ENCODE measurements around the gene MARCHF3. TPM values are rescaled to one million over a fixed set of nuclear protein-coding genes. Genes with fewer than 3 reads are reported as not detected.

MARCHF3 gene
- total RNA-seq, 2 experiments from 2014 or later = 11.8 TPM

DNA sequence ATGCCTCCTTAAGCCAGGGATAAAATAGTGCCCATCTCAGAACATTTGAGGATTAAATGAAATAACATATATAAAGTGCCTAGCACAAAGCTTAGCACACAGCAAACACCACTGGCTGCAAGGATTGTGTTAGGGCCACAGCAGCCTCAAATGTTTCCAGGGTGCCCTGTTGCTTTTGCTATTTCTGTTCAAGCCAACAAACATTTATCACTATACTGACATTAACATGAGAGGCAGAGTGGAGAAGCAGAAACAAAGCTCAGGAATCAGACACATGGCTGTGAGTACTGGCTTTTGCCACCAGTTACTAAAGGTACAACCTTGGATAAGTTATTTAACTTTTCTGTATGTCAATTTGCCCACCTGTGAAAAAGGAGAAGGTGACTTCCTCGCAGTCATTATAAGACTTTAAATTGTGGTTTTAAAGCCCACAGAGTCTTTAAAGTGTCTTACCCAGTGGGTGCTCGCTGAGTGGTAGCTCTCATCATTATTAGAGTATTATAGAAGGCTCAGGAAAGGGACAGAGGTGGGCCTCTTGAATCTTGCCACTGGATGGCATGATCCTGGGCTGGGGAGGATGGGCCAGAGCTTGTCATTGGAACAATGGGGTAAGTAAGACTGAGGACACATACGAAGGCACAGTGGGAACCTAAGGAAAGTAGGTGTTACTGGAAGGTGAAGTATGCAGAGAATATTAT lies 98.2 kb downstream of the MARCHF3 start:
- no peak for DNase-seq
- H3K27me3 Mint-ChIP-seq (ENCODE audit: low read depth) = no peaks in the 10 kb centered on the region
- H3K27ac Mint-ChIP-seq = no peak overlapping the region
- CTCF ChIA-PET = no interaction called here
- no peaks in the 10 kb centered on the region for H3K4me1 Mint-ChIP-seq (ENCODE audit: low read depth)
- no peak overlapping the region for H3K4me3 Mint-ChIP-seq
- intact Hi-C loops (cut with micrococcal nuclease) = no loop called here
- no peaks in the 10 kb centered on the region for H3K9me3 Mint-ChIP-seq
- H3K36me3 Mint-ChIP-seq (ENCODE audit: low read depth) = no peaks in the 10 kb centered on the region

DNA sequence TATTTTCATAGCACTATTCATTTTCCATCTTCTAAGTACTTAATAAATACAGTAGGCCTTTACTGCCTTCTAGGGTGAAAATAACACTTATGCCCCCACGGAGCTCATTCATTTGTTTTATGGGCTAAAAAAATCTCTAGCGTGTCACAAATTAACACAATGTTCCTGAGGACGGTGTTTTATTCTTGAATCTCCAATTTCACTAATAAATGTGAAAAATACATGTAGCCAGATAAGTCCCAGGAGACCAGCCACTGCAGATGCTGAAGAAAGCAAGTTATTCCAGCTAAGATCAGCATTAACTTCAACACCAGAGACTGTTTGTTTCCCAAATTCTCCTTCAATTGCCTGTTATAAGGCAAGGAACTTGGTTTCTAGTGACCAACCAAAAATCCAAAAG lies 102.3 kb downstream of the MARCHF3 start:
- intact Hi-C loops (cut with micrococcal nuclease) = no loop called here
- H3K36me3 Mint-ChIP-seq (ENCODE audit: low read depth) = no peaks in the 10 kb centered on the region
- CTCF ChIA-PET = no interaction called here
- H3K27me3 Mint-ChIP-seq (ENCODE audit: low read depth) = no peaks in the 10 kb centered on the region
- H3K27ac Mint-ChIP-seq = no peak overlapping the region
- DNase-seq = no peak
- H3K9me3 Mint-ChIP-seq = no peaks in the 10 kb centered on the region
- no peak overlapping the region for H3K4me3 Mint-ChIP-seq
- H3K4me1 Mint-ChIP-seq (ENCODE audit: low read depth) = no peaks in the 10 kb centered on the region

DNA sequence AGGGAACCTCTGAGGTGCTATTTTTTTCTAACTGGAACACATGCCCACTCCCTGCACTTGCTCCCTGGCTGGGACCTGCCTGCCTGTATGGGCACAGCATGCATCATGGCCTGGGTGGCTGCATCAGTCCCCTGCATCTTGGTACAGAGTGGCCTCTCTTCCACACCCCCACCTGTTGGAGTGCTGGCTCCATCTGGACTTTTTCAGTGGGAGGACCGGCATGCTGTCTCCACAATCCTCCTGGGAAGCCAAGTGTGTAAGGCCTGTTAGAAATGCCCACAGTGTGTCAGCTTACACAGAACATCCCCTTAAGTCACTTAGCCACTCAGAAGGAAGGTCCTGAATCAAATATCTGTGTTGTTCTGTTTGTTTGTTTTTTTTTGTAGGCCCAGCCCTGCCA lies 102.9 kb downstream of the MARCHF3 start:
- CTCF ChIA-PET = no interaction called here
- no peak for DNase-seq
- Mint-ChIP-seq H3K27ac (no peak overlapping the region), H3K36me3 (ENCODE audit: low read depth) (no peaks in the 10 kb centered on the region), H3K4me1 (ENCODE audit: low read depth) (no peaks in the 10 kb centered on the region), H3K4me3 (no peak overlapping the region), H3K27me3 (ENCODE audit: low read depth) (no peaks in the 10 kb centered on the region), H3K9me3 (no peaks in the 10 kb centered on the region)
- intact Hi-C loops (cut with micrococcal nuclease) = no loop called here

DNA sequence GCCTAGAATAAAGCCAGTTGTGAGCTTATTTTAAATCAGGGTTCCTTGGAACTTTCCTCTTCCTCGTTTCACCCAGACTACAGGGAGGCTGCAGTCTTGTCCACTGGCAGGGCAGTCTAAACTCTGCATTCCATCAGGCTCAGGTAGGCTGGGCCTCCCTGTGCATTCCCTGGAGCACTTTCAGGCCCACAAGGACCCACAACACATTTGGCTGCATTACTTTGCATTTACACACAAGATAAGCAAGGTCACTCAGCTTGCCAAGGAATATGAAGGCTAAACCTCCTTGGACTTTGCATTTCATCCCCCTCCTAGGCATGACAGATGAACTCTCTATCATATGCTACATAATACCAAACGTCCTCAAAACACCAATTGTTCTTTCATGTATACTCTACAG lies 104.2 kb downstream of the MARCHF3 start:
- Mint-ChIP-seq H3K9me3 (no peaks in the 10 kb centered on the region), H3K27ac (no peak overlapping the region), H3K36me3 (ENCODE audit: low read depth) (no peaks in the 10 kb centered on the region), H3K4me1 (ENCODE audit: low read depth) (no peaks in the 10 kb centered on the region), H3K4me3 (no peak overlapping the region), H3K27me3 (ENCODE audit: low read depth) (no peaks in the 10 kb centered on the region)
- CTCF ChIA-PET = no interaction called here
- DNase-seq = no peak
- intact Hi-C loops (cut with micrococcal nuclease) = no loop called here

DNA sequence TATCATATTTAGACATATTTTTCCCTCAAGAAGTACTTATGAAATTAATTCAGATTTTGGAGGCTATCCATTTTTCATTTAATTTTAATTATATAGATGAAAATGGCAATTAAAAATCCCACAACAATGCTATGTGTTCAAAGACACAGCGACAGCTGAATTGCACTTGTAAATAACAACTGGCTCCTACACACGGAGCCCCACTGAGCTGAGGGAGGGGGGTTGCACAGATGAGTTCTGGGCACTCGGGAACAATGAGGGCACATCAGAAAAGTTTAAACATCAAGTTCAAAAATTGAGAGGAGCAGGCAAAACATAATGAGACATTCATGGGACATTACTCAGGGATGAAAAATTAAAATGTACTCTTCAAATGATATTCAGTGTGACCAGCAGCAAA lies 104.9 kb downstream of the MARCHF3 start:
- Mint-ChIP-seq H3K4me1 (ENCODE audit: low read depth) (no peaks in the 10 kb centered on the region), H3K27ac (no peak overlapping the region), H3K4me3 (no peak overlapping the region), H3K9me3 (no peaks in the 10 kb centered on the region), H3K36me3 (ENCODE audit: low read depth) (no peaks in the 10 kb centered on the region), H3K27me3 (ENCODE audit: low read depth) (no peaks in the 10 kb centered on the region)
- CTCF ChIA-PET = no interaction called here
- DNase-seq = no peak
- intact Hi-C loops (cut with micrococcal nuclease) = no loop called here

DNA sequence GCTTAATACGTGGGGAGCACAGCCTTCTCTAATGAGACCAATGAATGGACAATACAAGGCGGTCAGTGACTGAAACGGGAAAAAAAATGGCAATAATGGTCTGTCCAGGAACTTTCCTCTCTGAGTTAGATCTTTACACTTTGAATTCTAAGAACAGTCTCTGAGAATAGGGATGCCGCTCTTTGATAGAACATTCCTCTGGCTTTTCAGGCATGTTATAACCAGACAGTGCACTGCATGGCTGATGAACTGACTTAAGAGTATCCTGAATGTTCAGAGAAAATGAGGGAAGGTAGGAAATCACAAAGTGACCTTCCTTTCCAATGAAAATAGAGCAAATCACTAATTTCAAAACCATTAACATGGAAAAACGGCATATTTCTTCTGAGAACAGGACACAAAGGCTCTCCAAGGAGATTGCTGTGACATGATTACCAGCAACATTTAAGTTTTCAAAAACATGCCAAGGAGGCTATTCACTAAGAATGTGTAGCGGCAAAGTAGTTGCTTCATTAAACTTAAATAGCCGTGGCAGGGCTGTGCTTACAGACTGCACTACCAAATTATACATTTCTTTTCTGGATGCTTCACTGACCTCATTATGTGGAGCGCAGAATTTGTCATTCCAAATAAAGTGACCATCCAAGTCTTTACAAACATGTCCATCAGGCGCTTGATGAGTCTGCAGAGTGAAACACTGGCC lies 105.9 kb downstream of the MARCHF3 start:
- Mint-ChIP-seq H3K36me3 (ENCODE audit: low read depth) (no peaks in the 10 kb centered on the region), H3K4me1 (ENCODE audit: low read depth) (no peaks in the 10 kb centered on the region), H3K27me3 (ENCODE audit: low read depth) (no peaks in the 10 kb centered on the region), H3K27ac (no peak overlapping the region), H3K9me3 (no peaks in the 10 kb centered on the region), H3K4me3 (no peak overlapping the region)
- no peak for DNase-seq
- CTCF ChIA-PET = no interaction called here
- intact Hi-C loops (cut with micrococcal nuclease) = no loop called here

DNA sequence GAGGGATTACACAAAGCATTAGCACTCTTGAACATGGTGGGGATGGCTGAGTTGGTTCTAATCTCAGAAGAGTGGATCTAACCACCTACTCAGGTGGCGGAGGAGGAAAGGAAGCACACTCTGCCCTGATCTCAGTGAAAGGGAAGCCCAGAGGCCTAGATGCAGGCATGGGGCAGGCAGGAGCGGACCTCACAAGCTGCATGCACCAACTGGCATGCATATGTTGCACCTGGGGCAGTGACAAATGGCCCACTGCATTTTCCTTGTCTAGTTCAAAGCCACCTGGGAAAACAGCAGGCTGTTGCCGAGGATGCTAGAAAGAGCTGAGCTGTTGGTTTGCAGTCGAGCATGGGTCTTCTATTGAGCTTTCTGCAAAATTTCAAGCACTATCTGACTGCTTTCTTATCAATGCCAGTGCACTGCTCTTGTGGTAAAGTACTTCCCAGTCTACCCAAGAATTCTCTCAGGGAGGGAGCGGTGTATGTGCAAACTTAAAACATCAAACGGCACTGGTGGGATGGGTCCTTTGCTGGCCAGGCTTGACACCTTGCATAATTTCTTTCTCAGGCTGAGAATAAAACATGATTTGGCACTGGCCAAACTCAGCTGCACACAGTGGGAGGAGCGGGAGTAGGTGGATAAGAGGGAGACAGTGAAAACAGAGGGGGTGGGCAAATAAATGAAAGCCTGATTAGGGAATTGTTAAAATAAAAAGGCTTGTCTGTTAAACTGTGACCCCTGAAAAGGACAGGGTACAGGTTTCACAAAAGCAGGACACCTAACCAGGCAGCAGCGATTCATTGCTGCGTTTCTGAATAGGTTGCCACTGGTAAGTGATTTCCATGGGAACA lies 108.9 kb downstream of the MARCHF3 start:
- no peaks in the 10 kb centered on the region for H3K36me3 Mint-ChIP-seq (ENCODE audit: low read depth)
- intact Hi-C loops (cut with micrococcal nuclease) = no loop called here
- no peak overlapping the region for H3K4me3 Mint-ChIP-seq
- H3K27ac Mint-ChIP-seq = no peak overlapping the region
- DNase-seq = no peak
- CTCF ChIA-PET = no interaction called here
- H3K4me1 Mint-ChIP-seq (ENCODE audit: low read depth) = no peaks in the 10 kb centered on the region
- no peaks in the 10 kb centered on the region for H3K9me3 Mint-ChIP-seq
- no peaks in the 10 kb centered on the region for H3K27me3 Mint-ChIP-seq (ENCODE audit: low read depth)

DNA sequence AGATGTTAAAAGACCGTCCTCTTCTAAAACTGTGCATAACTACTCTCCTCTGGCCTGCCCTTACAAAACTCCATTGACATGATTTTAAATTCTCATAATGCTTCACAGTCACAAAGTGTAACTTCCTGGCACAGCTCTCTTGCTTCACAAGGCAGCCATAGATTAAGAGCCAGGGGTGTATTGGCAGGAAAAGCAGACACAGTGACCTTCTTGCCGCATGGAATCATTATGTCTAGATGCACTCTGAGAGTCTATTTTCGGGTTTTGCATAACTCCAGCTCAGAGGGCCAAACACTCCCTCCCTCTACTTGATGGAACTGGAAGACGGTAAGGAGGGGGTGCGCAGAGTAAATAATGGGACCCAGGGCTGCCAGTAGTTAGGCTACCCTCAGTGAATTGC lies 110.1 kb downstream of the MARCHF3 start:
- intact Hi-C loops (cut with micrococcal nuclease) = no loop called here
- DNase-seq = no peak
- Mint-ChIP-seq H3K27me3 (ENCODE audit: low read depth) (no peaks in the 10 kb centered on the region), H3K27ac (no peak overlapping the region), H3K9me3 (no peaks in the 10 kb centered on the region), H3K36me3 (ENCODE audit: low read depth) (peaks cover 1% of the 10 kb centered on the region), H3K4me3 (no peak overlapping the region), H3K4me1 (ENCODE audit: low read depth) (no peaks in the 10 kb centered on the region)
- CTCF ChIA-PET = no interaction called here

DNA sequence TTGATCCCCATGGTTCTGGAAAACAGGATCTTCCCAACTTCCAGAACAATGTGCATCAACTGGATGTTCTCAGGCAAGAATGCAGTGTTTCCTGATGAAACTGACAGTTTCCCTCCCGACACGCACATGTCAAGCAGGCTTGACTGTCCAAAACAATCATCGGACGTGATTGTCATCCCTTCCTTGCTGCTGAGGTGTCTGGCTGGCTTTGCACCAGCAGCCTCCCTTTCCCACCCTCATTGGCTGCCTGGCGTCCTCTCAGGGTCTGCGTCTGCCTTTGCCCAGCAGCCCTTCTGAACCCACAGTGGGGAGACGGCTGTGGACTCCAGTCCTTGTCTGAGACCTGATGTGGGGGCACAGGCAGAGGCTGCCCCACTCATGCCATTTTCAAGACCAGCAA lies 110.8 kb downstream of the MARCHF3 start:
- intact Hi-C loops (cut with micrococcal nuclease) = no loop called here
- DNase-seq = no peak
- H3K4me3 Mint-ChIP-seq = no peak overlapping the region
- no peak overlapping the region for H3K27ac Mint-ChIP-seq
- H3K9me3 Mint-ChIP-seq = no peaks in the 10 kb centered on the region
- no peaks in the 10 kb centered on the region for H3K27me3 Mint-ChIP-seq (ENCODE audit: low read depth)
- no peaks in the 10 kb centered on the region for H3K4me1 Mint-ChIP-seq (ENCODE audit: low read depth)
- peaks cover 6% of the 10 kb centered on the region for H3K36me3 Mint-ChIP-seq (ENCODE audit: low read depth)
- CTCF ChIA-PET = no interaction called here

DNA sequence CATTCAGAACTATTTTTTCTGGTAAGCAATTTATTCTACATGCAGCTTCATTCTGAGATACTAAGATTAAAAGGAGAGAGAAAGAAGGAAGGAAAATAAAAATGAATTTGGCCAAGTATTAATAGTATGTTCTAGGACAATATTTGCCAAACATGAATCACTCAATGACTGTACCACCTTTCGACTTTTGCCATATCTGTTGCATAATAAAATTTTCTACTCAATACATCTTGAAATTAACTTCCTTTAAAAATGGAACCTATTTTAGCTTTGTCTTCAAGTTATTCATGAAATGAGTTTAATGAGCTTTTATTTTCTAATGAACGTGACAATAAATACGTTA lies 111.8 kb downstream of the MARCHF3 start:
- DNase-seq = no peak
- H3K9me3 Mint-ChIP-seq = no peaks in the 10 kb centered on the region
- H3K4me1 Mint-ChIP-seq (ENCODE audit: low read depth) = no peaks in the 10 kb centered on the region
- CTCF ChIA-PET = no interaction called here
- intact Hi-C loops (cut with micrococcal nuclease) = no loop called here
- peaks cover 8% of the 10 kb centered on the region for H3K36me3 Mint-ChIP-seq (ENCODE audit: low read depth)
- no peak overlapping the region for H3K27ac Mint-ChIP-seq
- H3K27me3 Mint-ChIP-seq (ENCODE audit: low read depth) = no peaks in the 10 kb centered on the region
- no peak overlapping the region for H3K4me3 Mint-ChIP-seq

DNA sequence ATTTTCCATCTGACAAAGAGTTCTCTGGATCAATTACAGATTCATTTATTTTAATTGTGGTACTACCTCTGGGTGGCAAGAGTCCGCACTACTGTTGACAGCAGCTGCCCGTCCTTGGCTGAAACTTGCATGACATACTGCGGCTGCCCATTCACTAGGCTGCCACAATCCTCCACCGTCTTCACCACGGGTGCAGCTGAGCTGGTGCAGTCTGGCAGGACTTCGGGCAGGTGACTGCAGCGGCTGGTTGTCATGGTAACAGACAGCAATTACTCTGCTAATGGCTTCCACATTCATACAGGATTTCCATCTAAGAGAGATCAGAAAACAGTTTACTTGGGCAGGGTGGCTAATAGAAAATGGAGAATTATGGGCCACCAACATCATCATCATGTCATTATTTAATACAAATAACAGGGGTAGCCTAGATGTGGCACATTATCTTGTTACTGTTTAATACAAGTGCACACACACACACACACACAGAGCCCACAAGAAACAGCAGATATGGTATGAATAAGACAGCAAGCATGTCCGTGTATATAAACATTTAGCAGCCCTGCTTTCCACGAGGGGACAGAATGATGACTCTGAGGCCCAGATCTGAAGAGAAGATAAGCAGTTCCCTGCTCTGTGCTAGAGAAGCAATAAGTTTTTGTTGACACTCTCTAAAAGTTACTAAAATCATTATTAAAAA lies 112.3 kb downstream of the MARCHF3 start:
- peaks cover 12% of the 10 kb centered on the region for H3K36me3 Mint-ChIP-seq (ENCODE audit: low read depth)
- no peak for DNase-seq
- H3K9me3 Mint-ChIP-seq = no peaks in the 10 kb centered on the region
- no peak overlapping the region for H3K27ac Mint-ChIP-seq
- no peak overlapping the region for H3K4me3 Mint-ChIP-seq
- CTCF ChIA-PET = no interaction called here
- intact Hi-C loops (cut with micrococcal nuclease) = no loop called here
- H3K4me1 Mint-ChIP-seq (ENCODE audit: low read depth) = no peaks in the 10 kb centered on the region
- H3K27me3 Mint-ChIP-seq (ENCODE audit: low read depth) = no peaks in the 10 kb centered on the region

DNA sequence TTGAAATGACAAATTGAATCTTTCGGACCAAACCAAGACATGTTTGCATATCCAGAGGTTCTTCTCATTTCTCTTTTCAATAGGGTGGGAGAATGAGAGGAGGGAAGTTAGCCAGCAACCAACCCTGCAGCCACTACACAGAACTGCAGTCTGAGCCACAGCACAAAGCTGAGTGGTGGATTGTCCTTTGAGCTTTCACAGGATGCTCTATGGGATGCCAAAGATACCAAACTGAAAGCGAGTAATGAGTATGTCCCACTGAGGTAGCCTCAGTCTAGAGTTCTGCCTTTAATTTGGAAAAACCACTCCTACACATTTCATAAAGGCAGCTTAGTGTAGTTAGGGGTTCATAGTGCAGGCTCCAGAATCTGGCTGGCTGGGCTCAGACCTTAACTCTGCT lies 114.9 kb downstream of the MARCHF3 start:
- H3K4me3 Mint-ChIP-seq = no peak overlapping the region
- H3K27me3 Mint-ChIP-seq (ENCODE audit: low read depth) = no peaks in the 10 kb centered on the region
- intact Hi-C loops (cut with micrococcal nuclease) = loop anchor here (1.0 kb wide), 1 partner anchor 27 kb away; no protein-coding TSS in a partner anchor
- peaks cover under 1% of the 10 kb centered on the region for H3K4me1 Mint-ChIP-seq (ENCODE audit: low read depth)
- no peak for DNase-seq
- peaks cover 7% of the 10 kb centered on the region for H3K9me3 Mint-ChIP-seq
- no peak overlapping the region for H3K27ac Mint-ChIP-seq
- H3K36me3 Mint-ChIP-seq (ENCODE audit: low read depth) = peaks cover 32% of the 10 kb centered on the region
- CTCF ChIA-PET = no interaction called here
